ENCODE data around the gene MOB3B.

MOB3B gene

DNA sequence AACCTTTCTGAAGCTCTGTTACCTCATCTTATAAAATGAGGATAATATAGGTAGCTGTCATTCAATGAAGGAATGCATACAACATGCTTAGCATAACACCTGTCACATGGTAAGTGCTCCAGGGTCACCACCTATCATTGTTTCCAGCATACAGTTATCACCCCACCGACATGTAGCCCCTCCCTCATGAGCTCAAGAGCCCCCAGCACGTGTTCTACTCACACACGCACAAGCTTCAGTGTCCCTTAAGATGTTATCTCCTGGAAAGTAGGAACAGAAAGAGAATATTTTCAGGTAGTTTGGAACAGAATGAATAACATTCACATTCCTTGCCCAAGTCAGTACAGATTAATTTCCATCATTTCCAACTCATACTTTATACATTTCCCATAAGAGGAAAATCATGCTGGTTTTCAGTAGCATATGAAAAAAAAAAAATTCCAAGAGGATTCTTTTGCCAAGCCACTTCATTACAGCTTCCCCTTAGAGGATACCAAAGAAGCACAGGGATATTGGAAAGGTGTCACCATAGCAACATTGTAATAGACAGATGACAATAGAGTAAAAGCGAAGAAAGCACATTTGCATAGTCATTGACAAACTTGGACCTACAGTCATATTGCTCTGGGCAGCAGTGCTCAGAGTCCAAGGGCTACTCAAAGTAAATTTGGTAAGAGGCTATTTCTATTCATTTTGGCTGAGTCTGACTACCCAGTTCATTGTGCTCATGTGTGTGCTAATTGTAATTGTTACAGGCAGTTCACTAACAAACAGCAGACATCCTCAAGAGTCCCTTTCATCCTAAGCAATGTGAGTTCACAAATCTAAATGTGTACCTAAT lies 1.5 kb upstream of the MOB3B start:
- Histone ChIP-seq H3K27ac (ENCODE audit: low read depth, low read length) (no peak overlapping the region), H3K9me3 (ENCODE audit: low read length) (no peaks in the 10 kb centered on the region), H3K4me3 (ENCODE audit: low read depth in 1 of 2, low read length in 2 of 2) (no peak overlapping the region), H3K4me1 (ENCODE audit: insufficient read depth, low read length) (peaks cover 41% of the 10 kb centered on the region), H3K36me3 (ENCODE audit: insufficient read depth, low read length) (no peaks in the 10 kb centered on the region), H3K9ac (ENCODE audit: low read length) (no peak overlapping the region), H3K27me3 (ENCODE audit: control insufficient read depth in 1 of 2, insufficient read depth in 2 of 2, low read length in 2 of 2) (no peaks in the 10 kb centered on the region)

GRCh38 chr9:27528886-27529315 lies 713 bp downstream of the MOB3B start:
- H3K27ac ChIP-seq (ENCODE audit: low read depth, low read length): peak overlapping the region; percentile 93
- peaks cover 4% of the 10 kb centered on the region for H3K36me3 ChIP-seq (ENCODE audit: insufficient read depth, low read length)
- peak overlapping the region; percentile 93 for H3K9ac ChIP-seq (ENCODE audit: low read length)
- H3K27me3 ChIP-seq (ENCODE audit: control insufficient read depth in 1 of 2, insufficient read depth in 2 of 2, low read length in 2 of 2): no peaks in the 10 kb centered on the region
- peaks cover 27% of the 10 kb centered on the region for H3K4me1 ChIP-seq (ENCODE audit: insufficient read depth, low read length)
- H3K9me3 ChIP-seq (ENCODE audit: low read length): no peaks in the 10 kb centered on the region
- peak overlapping the region; percentile 87 to 88 for H3K4me3 ChIP-seq (ENCODE audit: low read depth in 1 of 2, low read length in 2 of 2)

- H3K4me3 ChIP-seq (ENCODE audit: low read depth in 1 of 2, low read length in 2 of 2): peak overlapping the region; percentile 87 to 88
- H3K27me3 ChIP-seq (ENCODE audit: control insufficient read depth in 1 of 2, insufficient read depth in 2 of 2, low read length in 2 of 2): no peaks in the 10 kb centered on the region
- H3K9ac ChIP-seq (ENCODE audit: low read length): peak overlapping the region; percentile 93
- H3K36me3 ChIP-seq (ENCODE audit: insufficient read depth, low read length): peaks cover 4% of the 10 kb centered on the region
- peaks cover 23% of the 10 kb centered on the region for H3K4me1 ChIP-seq (ENCODE audit: insufficient read depth, low read length)
- H3K9me3 ChIP-seq (ENCODE audit: low read length): no peaks in the 10 kb centered on the region
- peak overlapping the region; percentile 93 for H3K27ac ChIP-seq (ENCODE audit: low read depth, low read length)
Measured at GRCh38 chr9:27528076-27528885, 1.3 kb downstream of the MOB3B start.

- Histone ChIP-seq H3K27me3 (ENCODE audit: control insufficient read depth in 1 of 2, insufficient read depth in 2 of 2, low read length in 2 of 2) (no peaks in the 10 kb centered on the region), H3K4me3 (ENCODE audit: low read depth in 1 of 2, low read length in 2 of 2) (peak overlapping the region; percentile 87 to 88), H3K4me1 (ENCODE audit: insufficient read depth, low read length) (peaks cover 23% of the 10 kb centered on the region), H3K9ac (ENCODE audit: low read length) (peak overlapping the region; percentile 93), H3K36me3 (ENCODE audit: insufficient read depth, low read length) (peaks cover 4% of the 10 kb centered on the region), H3K9me3 (ENCODE audit: low read length) (no peaks in the 10 kb centered on the region), H3K27ac (ENCODE audit: low read depth, low read length) (peak overlapping the region; percentile 93)
Measured at GRCh38 chr9:27527702-27528075, 1.9 kb downstream of the MOB3B start.

DNA sequence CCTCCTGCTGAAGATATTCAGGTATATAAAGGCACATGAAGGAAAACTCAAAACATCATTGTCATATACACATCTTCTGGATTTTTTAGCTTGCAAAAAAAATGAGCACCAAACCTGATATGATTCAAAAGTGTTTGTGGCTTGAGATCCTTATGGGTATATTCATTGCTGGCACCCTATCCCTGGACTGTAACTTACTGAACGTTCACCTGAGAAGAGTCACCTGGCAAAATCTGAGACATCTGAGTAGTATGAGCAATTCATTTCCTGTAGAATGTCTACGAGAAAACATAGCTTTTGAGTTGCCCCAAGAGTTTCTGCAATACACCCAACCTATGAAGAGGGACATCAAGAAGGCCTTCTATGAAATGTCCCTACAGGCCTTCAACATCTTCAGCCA lies 5.4 kb downstream of the MOB3B start, which contains the start of gene IFNK:
Gene IFNK, plus strand, starts transcription at position 55 of the 400 bp plus-strand sequence. Its CDS starts 47 bp downstream, at position 102.
- H3K9ac ChIP-seq (ENCODE audit: low read length): no peak within 1 kb of the TSS
- H3K36me3 ChIP-seq (ENCODE audit: insufficient read depth, low read length): peaks cover 4% of the 10 kb centered on the region
- H3K4me3 ChIP-seq (ENCODE audit: low read depth in 1 of 2, low read length in 2 of 2): no peak within 1 kb of the TSS
- no peak within 1 kb of the TSS for H3K27ac ChIP-seq (ENCODE audit: low read depth, low read length)
- no peaks in the 10 kb centered on the region for H3K27me3 ChIP-seq (ENCODE audit: control insufficient read depth in 1 of 2, insufficient read depth in 2 of 2, low read length in 2 of 2)
- H3K9me3 ChIP-seq (ENCODE audit: low read length): no peaks in the 10 kb centered on the region
- H3K4me1 ChIP-seq (ENCODE audit: insufficient read depth, low read length): peaks cover 23% of the 10 kb centered on the region

DNA sequence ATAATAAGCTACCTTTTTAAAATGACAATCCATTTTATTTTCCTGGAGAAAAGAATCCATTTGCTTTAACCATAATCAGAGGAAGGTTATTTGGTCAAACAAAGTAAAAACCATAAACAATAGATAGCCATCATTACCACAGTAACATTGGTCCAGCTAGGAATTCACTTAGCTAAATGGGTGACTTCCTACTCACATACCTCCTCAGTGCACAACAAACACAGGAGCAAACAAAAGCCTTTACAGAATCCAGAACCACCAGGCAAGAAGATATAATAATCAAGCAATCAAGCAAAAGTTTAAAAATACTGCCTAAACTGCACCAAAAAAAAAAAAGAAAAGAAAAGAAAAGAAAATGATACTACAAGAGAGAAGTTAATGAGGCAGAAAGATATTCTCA lies 6.5 kb downstream of the MOB3B start:
- no peak overlapping the region for H3K27ac ChIP-seq (ENCODE audit: low read depth, low read length)
- H3K4me3 ChIP-seq (ENCODE audit: low read depth in 1 of 2, low read length in 2 of 2): no peak overlapping the region
- H3K9me3 ChIP-seq (ENCODE audit: low read length): no peaks in the 10 kb centered on the region
- H3K27me3 ChIP-seq (ENCODE audit: control insufficient read depth in 1 of 2, insufficient read depth in 2 of 2, low read length in 2 of 2): no peaks in the 10 kb centered on the region
- peaks cover 23% of the 10 kb centered on the region for H3K4me1 ChIP-seq (ENCODE audit: insufficient read depth, low read length)
- peaks cover 4% of the 10 kb centered on the region for H3K36me3 ChIP-seq (ENCODE audit: insufficient read depth, low read length)
- no peak overlapping the region for H3K9ac ChIP-seq (ENCODE audit: low read length)

- no peaks in the 10 kb centered on the region for H3K9me3 ChIP-seq (ENCODE audit: low read length)
- H3K4me1 ChIP-seq (ENCODE audit: insufficient read depth, low read length): peaks cover 4% of the 10 kb centered on the region
- no peak overlapping the region for H3K27ac ChIP-seq (ENCODE audit: low read depth, low read length)
- H3K4me3 ChIP-seq (ENCODE audit: low read depth in 1 of 2, low read length in 2 of 2): no peak overlapping the region
- H3K9ac ChIP-seq (ENCODE audit: low read length): no peak overlapping the region
- peaks cover 4% of the 10 kb centered on the region for H3K36me3 ChIP-seq (ENCODE audit: insufficient read depth, low read length)
- no peaks in the 10 kb centered on the region for H3K27me3 ChIP-seq (ENCODE audit: control insufficient read depth in 1 of 2, insufficient read depth in 2 of 2, low read length in 2 of 2)
Measured at GRCh38 chr9:27520986-27521385, 8.6 kb downstream of the MOB3B start.

DNA sequence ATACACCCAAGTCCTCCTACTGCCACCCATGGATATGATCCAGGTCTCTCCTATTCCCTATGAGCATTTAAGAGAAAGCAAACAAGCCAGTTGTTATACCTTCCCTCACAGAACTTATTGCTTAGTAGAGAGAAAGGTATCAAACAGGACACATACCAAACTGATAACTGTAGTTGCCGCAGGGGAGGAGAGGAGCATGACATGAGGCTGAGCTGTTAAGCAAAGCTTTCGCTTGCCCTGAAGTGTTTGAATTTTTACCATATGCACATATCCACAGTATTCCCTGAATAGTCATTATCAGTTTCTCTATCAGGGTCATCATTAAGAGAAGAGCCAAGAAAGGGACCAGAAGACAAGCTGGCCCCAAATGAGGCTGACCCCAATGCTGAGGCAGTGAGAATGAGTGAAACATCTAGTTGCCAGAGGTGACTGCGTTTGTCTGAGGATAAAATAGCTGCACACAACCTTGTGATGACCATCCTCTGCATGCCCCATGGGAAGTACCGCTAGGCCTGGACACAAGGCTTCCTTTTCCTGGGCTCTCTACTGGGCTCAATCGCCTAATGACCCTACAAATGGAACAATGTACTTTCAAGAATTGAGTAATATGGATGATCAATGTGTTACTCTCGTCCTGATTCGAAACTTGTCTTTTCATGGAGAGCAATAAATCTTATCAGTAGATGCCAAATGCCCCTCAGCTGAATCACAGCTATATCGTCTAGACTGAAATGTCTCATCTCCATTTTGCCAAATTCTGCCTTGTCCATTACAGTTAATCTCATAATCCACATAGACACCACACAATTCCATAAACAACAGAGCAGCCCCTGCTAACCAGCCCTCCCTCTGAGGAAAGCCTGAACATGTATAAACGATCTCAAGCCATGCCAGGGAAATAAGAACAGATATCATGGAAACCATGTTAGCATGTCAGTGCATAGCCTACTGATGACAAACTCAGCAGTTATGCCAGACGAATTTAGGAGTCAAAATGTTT lies 9.8 kb downstream of the MOB3B start:
- no peak overlapping the region for H3K4me3 ChIP-seq (ENCODE audit: low read depth in 1 of 2, low read length in 2 of 2)
- H3K36me3 ChIP-seq (ENCODE audit: insufficient read depth, low read length): peaks cover 4% of the 10 kb centered on the region
- no peaks in the 10 kb centered on the region for H3K9me3 ChIP-seq (ENCODE audit: low read length)
- H3K27ac ChIP-seq (ENCODE audit: low read depth, low read length): no peak overlapping the region
- no peaks in the 10 kb centered on the region for H3K27me3 ChIP-seq (ENCODE audit: control insufficient read depth in 1 of 2, insufficient read depth in 2 of 2, low read length in 2 of 2)
- peaks cover 2% of the 10 kb centered on the region for H3K4me1 ChIP-seq (ENCODE audit: insufficient read depth, low read length)
- no peak overlapping the region for H3K9ac ChIP-seq (ENCODE audit: low read length)

- Histone ChIP-seq H3K9me3 (ENCODE audit: low read length) (no peaks in the 10 kb centered on the region), H3K4me1 (ENCODE audit: insufficient read depth, low read length) (peaks cover 9% of the 10 kb centered on the region), H3K36me3 (ENCODE audit: insufficient read depth, low read length) (no peaks in the 10 kb centered on the region), H3K4me3 (ENCODE audit: low read depth in 1 of 2, low read length in 2 of 2) (no peak overlapping the region), H3K27ac (ENCODE audit: low read depth, low read length) (no peak overlapping the region), H3K27me3 (ENCODE audit: control insufficient read depth in 1 of 2, insufficient read depth in 2 of 2, low read length in 2 of 2) (no peaks in the 10 kb centered on the region), H3K9ac (ENCODE audit: low read length) (no peak overlapping the region)
Measured at GRCh38 chr9:27518809-27519208, 10.8 kb downstream of the MOB3B start.

- Histone ChIP-seq H3K36me3 (ENCODE audit: insufficient read depth, low read length) (no peaks in the 10 kb centered on the region), H3K27ac (ENCODE audit: low read depth, low read length) (no peak overlapping the region), H3K27me3 (ENCODE audit: control insufficient read depth in 1 of 2, insufficient read depth in 2 of 2, low read length in 2 of 2) (no peaks in the 10 kb centered on the region), H3K9me3 (ENCODE audit: low read length) (no peaks in the 10 kb centered on the region), H3K4me3 (ENCODE audit: low read depth in 1 of 2, low read length in 2 of 2) (no peak overlapping the region), H3K9ac (ENCODE audit: low read length) (no peak overlapping the region), H3K4me1 (ENCODE audit: insufficient read depth, low read length) (peaks cover 16% of the 10 kb centered on the region)
Measured at GRCh38 chr9:27518006-27518405, 11.6 kb downstream of the MOB3B start.

Data from muscle layer of colon (tissue), 2 donors.